GM18858 (cell line): ENCODE results near the gene BMP2.

Source experiments
- ATAC-seq: cut with Tn5 transposase; IDR thresholded peaks from one replicate; pipeline ENCODE4 v1.9.1; 2021; ENCODE audit not compliant: unreplicated experiment

BMP2 gene

DNA sequence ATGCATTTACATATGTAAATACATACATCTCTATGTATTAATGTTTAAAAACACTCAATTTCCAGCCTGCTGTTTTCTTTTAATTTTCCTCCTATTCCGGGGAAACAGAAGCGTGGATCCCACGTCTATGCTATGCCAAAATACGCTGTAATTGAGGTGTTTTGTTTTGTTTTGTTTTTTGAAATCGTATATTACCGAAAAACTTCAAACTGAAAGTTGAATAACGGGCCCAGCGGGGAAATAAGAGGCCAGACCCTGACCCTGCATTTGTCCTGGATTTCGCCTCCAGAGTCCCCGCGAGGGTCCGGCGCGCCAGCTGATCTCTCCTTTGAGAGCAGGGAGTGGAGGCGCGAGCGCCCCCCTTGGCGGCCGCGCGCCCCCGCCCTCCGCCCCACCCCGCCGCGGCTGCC is 355 bp upstream of the BMP2 start:
- ATAC-seq: no peak

DNA sequence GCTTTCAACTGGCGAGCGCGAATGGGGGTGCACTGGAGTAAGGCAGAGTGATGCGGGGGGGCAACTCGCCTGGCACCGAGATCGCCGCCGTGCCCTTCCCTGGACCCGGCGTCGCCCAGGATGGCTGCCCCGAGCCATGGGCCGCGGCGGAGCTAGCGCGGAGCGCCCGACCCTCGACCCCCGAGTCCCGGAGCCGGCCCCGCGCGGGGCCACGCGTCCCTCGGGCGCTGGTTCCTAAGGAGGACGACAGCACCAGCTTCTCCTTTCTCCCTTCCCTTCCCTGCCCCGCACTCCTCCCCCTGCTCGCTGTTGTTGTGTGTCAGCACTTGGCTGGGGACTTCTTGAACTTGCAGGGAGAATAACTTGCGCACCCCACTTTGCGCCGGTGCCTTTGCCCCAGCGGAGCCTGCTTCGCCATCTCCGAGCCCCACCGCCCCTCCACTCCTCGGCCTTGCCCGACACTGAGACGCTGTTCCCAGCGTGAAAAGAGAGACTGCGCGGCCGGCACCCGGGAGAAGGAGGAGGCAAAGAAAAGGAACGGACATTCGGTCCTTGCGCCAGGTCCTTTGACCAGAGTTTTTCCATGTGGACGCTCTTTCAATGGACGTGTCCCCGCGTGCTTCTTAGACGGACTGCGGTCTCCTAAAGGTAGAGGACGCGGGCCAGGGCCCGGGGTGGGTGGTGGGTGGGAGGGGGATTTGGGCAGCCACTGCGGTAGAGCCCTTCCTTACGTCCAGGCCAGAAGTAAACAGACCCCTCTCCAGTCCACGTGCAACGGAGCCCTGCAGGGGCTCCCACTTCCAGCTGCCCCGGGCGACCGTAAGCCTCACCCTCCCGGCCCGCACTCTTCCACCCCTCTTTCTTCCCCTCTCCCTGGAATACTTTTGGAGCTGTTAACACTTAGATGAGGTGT is 998 bp downstream of the BMP2 start:
- no peak for ATAC-seq

DNA sequence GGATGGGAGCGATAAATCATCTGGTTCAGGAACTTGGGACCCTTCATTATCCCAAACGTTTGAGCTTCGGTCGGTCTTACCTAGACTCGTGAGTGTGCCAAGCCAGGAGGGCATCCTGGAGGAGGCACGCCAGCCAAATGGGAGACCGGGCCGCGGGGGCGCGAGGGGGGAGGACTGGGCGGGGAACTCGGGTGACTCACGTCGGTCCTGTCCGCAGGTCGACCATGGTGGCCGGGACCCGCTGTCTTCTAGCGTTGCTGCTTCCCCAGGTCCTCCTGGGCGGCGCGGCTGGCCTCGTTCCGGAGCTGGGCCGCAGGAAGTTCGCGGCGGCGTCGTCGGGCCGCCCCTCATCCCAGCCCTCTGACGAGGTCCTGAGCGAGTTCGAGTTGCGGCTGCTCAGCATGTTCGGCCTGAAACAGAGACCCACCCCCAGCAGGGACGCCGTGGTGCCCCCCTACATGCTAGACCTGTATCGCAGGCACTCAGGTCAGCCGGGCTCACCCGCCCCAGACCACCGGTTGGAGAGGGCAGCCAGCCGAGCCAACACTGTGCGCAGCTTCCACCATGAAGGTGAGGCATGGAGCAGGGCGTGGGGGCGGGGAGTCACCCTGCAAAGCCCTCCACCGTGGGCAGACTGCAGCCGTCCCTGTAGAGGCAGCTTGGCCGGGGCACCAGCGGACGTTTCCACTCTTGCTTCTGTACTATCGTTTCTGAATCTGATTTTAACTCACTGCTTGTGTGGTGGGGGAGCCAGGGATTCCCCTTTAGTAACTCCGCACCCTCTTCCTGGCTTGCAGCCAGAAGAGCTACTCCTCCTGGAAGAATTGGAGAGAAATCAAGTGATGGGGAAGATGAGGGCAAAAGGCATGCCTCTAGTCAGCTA is 2.7 kb downstream of the BMP2 start:
- no peak for ATAC-seq

DNA sequence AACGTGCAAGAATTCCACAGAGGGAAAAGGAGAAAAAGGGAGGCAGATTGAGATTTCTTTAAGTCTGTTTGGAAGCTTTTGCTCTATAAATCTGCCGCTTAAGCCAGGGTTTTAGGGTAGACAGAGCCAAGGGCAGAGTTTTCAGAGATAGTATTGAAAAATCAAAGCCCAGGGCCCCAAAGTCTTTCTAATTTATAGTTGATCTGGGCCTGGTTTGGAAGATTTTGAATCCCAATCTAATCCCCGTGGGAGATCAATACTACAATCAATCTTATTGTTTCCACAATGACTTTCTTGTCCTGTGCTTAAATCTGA is 3.3 kb downstream of the BMP2 start:
- ATAC-seq: no peak

DNA sequence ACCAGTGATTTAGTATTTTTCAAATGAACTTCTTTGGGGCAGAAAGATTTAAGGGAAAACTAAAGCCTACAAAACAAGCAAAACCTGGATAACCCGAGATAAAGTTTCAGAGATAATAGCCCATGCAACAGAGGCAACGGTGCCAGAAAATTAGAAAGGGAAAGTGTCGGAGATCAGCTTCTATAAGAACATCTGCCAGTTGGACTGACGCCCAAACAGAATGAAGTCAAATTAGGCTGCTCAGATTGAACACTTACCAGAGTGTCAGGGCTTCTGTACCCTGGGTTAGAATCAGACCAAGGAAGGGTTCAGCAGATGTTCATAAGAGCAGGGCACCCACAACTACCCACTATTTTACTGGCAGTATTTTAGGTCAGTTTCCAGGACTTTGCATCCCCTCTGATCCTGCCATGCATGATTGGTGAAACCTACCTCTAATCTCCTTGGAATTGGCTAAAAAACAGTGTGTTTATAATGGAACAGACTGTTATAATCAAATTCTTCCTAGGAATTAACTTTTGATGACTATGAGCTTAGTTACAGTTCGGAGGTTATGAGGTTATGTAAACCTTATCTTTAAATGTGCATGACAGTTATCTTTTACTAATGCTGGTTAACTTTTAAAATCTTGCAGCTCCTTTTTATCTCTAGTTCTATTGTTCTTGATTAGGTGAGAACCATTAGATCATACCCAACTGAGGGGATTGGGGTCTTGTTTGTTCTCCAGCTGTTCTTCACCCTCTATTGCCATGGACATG is 13.1 kb downstream of the BMP2 start:
- ATAC-seq: no peak

DNA sequence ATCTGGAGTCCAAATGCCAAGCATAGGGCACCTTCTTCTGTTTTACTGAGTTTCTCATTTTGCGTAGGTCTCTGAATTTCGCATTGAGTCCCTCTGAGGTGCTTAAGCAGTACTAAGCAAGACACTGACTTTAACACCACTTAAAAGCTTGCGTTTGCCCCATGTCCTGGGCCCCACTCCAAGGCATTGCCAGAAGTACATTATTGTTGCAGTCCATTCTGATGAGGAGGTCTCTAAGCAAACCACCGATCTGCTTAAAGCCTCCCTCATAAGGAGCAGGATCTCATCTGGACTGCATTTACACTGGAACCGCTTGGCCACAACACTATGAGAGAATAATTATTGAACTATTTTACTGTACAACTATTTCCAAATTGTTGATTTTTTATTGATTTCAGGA is 16.3 kb downstream of the BMP2 start:
- no peak for ATAC-seq

DNA sequence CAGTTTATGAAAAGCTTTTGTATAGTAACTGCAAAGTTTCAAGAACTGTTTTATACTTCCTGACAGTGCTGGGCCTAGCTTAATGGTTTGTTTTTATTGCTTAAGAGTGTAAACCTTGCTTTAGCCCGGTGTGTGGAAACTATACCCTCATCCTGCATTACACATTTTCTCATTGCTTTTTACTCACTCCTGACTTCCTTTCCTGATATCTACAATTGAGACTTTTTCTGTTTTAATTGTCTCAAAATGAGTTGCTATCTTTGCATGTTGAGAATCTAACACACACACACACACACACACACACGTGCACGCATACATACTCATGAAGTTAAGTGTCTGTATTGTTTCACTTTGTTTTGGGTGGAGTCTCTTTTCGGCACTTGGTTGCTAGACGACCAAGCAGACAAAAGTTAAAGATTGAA is 16.7 kb downstream of the BMP2 start:
- no peak for ATAC-seq

DNA sequence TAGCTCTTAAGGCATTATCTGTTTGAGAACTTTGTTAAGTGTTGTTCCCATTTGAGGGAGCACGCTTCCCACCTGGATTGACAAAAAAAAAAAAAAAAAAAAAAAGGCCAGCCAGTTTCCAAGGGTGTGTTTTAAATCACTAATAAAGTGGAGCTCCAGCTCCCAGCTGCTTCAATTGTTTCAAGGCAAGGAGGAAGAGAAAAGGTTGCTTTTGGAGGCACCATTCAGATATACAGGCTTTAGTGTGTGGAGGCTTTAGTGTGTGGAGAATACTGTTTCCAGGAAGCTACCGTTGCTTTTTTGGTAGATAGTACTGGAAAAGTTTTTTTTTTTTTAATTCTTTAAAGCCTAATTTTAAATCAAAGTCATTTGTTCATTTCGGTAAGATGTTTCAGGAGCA is 17.3 kb downstream of the BMP2 start:
- no peak for ATAC-seq

DNA sequence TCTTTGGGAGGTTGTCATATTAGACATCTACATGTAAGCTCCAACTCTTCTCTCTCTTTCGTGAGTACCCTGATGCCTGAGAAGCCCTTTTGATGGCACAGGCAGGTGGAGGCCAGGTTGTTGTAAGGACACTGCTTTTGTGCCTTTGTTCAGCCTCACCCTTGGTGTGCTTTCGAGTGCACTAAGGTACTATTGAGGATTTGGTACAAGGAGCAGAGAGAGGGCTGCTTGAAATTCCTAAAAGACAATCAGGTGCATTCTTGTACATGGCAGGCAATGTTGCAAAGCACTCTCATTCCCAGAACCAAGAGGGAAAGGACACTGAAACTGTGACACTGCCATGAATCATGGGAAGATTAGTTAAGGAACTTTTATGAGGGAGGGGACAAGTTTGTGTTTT is 19.1 kb downstream of the BMP2 start:
- no peak for ATAC-seq

DNA sequence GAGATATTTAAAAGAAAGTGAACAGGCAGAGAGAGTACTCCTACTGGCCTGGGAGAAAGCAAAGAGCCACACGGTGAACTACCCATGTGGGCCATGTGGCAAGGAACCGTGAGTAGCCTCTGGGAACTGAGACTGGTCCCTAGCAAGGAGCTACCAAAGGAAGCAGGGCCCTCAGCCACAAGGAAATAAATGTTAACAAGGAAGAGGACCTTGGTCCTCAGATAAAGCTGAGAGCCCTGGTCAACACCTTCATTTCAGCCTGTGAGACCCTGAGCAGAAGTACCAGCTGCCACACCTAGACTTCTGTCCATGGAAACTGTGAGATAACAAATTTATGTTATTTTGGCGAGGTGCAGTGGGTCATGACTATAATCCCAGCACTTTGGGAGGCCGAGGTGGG is 25.3 kb downstream of the BMP2 start:
- no peak for ATAC-seq

DNA sequence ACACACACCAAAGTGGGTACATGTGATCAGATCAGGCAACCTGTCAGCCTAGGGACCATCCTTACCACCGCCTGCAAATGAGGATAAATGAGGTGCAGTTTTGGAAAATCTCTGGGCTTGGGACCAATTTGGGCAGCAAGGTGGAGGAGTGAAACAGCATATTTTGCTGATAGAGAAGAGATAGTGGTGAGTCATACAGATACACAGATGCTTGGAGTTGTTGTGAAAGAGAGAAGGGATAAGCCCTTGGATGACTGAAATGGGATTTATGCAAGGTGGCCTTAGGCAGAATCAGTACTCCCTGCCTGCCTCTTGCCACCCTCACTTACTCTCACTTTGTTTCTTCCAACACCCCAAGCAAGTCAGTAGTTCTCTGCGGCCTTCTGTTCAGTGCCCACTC is 34.7 kb downstream of the BMP2 start:
- no peak for ATAC-seq

DNA sequence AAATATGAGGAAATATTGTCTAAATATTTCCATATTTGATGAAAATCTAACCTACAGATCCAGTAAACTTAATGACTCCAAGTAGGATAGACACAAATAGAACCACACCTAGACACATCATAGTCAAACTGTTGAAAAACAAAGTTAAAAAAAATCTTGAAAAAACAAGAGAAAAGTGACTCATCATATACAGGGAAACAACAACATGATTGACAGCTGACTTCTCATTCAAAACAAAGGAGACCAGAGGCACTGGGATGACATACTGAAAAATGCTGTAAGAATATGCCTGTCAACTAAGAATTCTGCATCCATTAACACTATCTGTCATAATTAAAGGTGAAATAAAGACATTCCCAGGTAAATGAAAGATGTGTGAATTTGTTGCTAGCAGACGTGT is 38.8 kb downstream of the BMP2 start:
- no peak for ATAC-seq

DNA sequence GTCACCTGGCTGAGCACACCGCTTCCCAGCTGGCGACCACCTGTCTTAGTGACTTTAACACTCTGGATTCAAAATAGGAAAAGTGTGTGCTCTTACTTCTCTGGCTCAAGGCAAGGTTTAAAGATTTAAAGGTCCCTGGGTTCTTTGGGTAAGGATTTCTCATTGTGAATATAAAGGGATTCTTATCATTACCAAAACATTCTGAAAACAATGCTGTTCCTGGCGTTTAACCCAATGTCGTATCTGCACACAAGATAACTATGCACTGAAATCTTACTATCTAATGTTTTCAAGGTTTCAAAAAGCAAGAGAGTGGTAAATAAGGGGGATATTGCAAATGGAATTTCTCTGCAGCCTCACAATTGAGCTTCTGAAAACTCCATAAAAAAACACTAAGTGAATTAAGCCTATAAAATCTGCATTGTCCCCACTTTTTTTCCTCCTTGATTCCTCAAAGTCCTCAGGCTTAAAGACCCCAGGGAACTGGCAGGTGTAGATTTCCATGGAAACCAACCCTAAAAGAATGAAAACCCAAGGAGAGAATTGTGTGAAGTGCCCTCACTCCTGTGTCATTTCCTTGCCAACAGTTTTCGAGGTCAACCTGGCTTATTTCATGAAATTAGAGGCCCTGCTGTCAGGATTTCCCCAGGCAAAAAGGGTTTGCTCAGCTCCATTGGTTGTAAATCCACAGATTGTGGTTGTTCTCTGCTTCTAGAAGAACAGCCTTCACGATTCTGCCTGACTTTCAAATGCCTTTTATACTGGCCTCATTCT is 44.0 kb downstream of the BMP2 start:
- no peak for ATAC-seq

DNA sequence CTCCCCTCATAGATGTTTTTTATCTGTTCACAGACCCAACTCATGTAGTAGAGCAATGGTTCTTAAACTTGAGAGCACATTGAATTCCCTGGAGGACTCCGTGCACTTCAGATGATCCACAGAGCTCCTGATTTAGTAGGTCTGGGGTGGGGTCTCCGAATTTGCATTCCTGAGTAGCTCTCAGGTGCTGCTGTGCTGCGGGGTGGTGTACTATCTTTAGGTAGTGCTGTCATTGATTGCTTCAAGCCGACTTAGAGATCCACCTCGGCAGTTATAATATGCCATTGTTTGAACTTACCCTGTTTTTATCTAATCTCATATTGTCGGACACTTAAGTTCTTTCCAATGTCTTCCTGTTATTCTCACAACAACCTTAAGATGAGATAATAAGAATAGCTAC is 45.0 kb downstream of the BMP2 start:
- no peak for ATAC-seq

DNA sequence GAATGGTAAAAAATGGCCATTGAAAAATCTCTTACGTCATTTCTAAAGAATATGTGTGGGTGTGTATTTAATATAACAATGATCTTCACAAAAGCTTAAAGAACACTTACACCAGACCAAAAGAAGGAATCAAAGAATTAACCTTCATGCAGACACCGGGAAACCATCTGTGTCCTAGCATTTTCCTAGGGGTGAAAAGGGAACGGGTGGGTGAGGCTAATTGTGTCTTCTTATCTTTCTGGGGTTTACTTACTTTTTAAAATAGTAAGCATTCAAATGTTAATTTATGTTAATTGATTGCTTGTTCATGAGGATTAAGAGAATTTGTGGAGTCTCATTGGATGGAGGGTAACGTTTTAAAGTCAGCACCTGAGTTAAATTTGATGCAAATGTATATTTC is 47.5 kb downstream of the BMP2 start:
- no peak for ATAC-seq

DNA sequence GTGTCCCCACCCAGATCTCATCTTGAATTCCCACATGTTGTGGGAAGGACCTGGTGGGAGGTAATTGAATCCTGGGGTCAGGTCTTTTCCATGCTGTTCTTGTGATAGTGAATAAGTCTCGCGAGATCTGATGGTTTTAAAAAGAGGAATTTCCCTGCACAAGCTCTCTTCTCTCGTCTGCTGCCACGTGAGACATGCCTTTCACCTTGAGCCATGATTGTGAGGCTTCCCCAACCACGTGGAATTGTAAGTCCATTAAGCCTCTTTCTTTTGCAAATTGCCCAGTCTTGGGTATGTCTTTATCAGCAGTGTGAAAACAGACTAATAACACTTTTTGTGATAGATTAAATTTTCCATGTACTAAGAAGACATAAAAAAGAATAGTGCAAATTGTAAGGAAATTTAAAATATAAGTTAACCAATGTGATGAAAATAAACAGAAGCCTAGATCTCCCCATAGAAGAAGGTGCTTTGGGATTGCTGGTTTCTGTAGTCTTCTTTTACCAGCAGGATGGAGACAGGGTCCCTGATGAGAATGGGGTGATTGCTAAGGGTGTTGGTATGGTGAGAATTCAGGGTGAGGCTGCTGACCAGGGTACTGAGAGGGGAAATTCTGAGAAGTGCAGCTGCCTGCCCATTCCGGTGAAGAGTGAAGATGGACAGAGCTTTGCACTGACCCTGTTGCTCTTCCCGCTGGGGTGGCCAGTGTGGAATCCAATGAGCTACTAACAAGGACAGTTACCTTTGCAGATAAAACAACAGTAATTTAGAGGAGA is 50.7 kb downstream of the BMP2 start:
- no peak for ATAC-seq

DNA sequence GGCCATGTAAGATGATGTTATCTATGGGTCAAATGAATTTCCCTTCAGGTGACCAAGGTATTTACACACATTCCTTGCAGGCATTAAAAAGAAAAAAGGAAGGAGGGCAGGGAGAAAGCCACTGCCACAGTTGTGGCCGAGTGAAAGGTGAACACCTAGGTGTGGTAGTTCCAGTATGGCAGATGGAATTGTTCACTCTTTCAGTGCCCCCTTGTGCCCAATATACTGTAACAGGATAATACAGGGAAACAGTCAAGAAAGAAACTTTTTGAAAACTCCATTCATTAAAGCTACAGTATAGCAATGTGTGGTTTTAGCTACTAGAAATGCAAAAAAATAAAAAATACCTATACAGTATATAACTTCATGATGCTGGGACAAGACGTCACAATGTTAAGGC is 52.1 kb downstream of the BMP2 start:
- ATAC-seq: no peak

DNA sequence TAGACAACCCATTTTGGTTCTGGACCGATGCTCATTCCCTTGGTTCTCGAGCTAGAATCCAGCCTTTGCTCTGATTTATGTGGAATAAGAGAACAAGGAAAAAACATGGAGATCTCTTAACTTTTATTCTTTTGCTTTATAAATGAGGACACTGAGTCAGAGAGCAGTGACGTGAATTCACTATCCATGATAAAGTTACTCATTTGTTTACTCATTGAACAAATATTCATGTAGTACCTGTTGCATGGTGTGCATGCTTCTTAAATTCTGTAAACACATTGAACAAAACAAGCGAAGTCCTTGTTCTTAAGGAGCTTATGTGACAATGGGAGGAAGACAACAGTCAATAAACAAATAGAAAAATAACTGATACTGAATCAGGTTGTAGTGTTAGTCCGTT is 56.9 kb downstream of the BMP2 start:
- ATAC-seq: no peak

DNA sequence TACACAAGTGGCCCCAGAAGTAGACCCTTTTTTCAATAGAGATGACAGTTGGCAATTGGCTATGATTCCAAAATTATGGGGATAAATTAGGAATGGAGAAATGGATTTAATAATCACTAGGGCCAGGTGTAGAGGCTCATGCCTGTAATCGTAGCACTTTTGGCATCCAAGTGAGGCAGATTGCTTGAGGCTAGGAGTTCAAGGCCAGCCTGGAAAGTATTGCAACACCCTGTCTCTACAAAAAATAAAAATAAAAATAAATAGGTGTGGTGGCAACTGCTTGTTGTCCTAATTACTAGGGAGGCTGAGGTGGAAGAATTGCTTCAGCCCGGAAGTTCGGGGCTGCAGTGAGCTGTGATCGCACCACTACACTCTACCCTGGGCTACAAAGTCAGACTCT is 60.0 kb downstream of the BMP2 start:
- ATAC-seq: no peak

DNA sequence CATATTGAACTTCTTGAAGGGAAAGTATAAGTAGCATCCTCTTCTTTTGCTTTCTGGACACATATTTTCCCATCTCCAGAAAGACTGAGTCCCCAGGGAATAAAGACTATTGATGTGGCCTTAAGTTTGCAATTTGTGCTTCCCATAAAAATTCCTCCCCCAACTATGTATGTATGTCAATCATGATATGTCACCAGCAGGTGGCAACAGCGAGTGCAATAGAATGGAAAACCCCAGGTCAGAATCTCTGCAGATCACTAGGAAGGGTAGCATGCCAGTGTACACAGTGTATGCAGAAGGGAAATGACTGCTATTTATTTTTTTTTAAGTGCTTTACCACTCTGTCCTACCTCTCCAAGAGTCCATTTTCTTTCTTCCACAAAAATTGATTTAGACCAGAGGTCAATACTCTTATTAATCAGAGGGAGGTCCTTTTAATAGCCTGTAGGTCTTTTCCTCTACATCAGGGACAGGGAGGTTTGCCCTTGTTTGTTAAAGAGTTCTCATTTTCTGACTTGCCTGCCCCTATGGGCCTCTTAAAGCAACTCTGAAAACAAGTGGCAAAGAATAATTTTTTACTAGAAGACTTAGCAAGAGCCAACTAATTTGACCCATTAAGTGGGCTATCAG is 61.4 kb downstream of the BMP2 start:
- ATAC-seq: peak; percentile 94
